GM12864 (cell line): ENCODE results near the gene LRIG1.

Source experiments
- DNase-seq: peaks from one replicate; pipeline ENCODE4 v3.0.0-alpha.2; 2011; ENCODE audit warnings: low read depth
- H3K4me3 ChIP-seq: 2 replicates; pipeline ENCODE4 v1.5.1; 2011; ENCODE audit warnings: mild to moderate bottlenecking, low read depth, low read length, control low read depth
- CTCF ChIP-seq: IDR thresholded peaks from 2 replicates; pipeline ENCODE4 v1.5.1; 2011; ENCODE audit warnings: low read depth, mild to moderate bottlenecking, moderate library complexity, low read length, control low read depth, inconsistent platforms; ENCODE audit errors: missing control alignments

Gene LRIG1

GRCh38 chr3:66432767-66433521 is 67.9 kb downstream of the LRIG1 start:
- no peak for DNase-seq
- H3K4me3 ChIP-seq, result no peak overlapping the region
- no peak for TF ChIP-seq CTCF

- no peak overlapping the region for H3K4me3 ChIP-seq
- no peak for TF ChIP-seq CTCF
- no peak for DNase-seq
These were observed 68.6 kb downstream of the LRIG1 start for GRCh38 chr3:66432041-66432766.

DNA sequence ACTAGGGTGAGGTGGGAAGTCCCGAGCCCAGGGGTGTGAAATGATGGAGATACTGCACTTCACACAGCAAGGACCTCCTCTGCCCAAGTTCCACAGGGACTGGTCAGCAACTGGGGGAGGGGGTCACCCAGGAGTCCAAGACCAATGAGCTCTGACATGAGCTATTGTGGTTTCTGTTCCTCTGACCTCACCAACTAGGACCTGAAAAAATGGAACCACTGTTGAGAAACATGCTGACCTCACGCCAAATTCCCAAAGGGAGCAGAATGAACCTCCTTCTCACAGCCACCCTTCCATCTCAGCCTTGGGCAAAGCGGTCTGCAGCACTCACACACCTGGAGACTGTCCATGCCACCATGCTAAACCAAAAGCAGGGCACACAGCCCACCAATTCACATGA is 69.3 kb downstream of the LRIG1 start:
- no peak for TF ChIP-seq CTCF
- DNase-seq, result no peak
- H3K4me3 ChIP-seq, result no peak overlapping the region

GRCh38 chr3:66430876-66431275 is 69.9 kb downstream of the LRIG1 start:
- DNase-seq, result no peak
- H3K4me3 ChIP-seq, result no peak overlapping the region
- TF ChIP-seq CTCF, result no peak

DNA sequence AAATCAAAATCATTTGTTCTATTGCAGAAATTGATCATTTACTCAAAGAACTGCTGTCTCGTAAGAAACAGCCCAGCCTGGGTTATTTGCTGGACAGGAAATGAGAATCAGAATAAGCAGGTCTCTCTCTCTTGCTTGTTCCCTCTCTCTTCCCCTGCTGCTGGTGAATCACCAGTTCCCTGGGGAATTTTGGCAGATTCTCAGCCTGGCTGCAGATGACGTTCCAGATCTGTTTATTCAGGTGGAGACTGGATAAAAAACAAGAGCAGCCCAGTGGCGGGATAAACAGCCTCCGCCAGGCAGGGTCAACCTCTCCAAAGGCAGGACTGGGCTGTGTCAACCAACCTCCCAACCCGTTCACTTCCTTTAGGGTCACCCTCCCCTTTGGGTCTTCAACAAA is 72.1 kb downstream of the LRIG1 start:
- no peak overlapping the region for H3K4me3 ChIP-seq
- no peak for TF ChIP-seq CTCF

DNA sequence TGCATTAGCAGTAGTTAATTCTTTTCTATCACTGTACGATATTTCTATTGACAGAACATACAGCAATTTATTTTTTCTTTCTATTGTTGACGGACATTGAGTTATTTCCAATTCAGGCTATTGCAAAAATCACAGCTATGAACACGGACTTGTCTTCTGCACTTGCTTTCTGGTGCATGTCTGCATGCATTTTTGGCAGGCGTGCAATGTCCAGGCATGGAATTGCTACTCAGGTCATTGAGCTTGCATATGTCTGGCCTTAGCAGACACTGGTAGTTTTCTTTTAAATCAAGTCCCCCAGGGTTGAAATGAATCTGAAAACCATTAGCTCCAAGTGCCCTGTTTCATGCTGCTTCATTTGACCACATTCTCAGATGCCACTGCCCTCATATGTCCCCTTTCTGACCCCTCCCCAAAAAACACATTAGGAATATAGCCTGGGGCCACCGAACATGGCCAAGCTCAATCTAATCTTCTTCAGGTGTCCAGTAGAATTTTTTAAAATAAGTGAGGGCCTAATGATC is 72.8 kb downstream of the LRIG1 start:
- no peak for TF ChIP-seq CTCF
- DNase-seq, result no peak
- H3K4me3 ChIP-seq, result no peak overlapping the region

More for the DNA sequence above, 72.1 kb downstream of the LRIG1 start:
- DNase-seq, result no peak

GRCh38 chr3:66427352-66427751 is 73.5 kb downstream of the LRIG1 start:
- no peak overlapping the region for H3K4me3 ChIP-seq
- no peak for TF ChIP-seq CTCF
- no peak for DNase-seq
